Omental fat pad (tissue), 4 donors: ENCODE measurements around the gene TYMP. TPM values are rescaled to one million over a fixed set of nuclear protein-coding genes. Genes with fewer than 3 reads are reported as not detected.

Experiments used
- ATAC-seq: fragments of 150-250 bp; one replicate; pipeline ENCODE4 v1.9.1; 2016; ENCODE audit warnings: mild to moderate bottlenecking, moderate library complexity; ENCODE audit not compliant: low FRiP score
- DNase-seq: peaks from one replicate; pipeline ENCODE4 v3.0.0-alpha.2; 2019; ENCODE audit warnings: low spot score
- CTCF ChIP-seq, 3 donors: fragments of 450-650 bp; IDR thresholded peaks; one replicate each; pipeline ENCODE4 v1.5.1; 2016 to 2017; ENCODE audit warnings: antibody characterized with exemption in 3 of 3, mild to moderate bottlenecking in 3 of 3, moderate library complexity in 2 of 3
- total RNA-seq, 4 donors: library from RNA; depleted of rRNA; stranded (reverse); fragments of >200 nt; gene quantifications; one replicate each; pipeline ENCODE4 v1.1.0, GENCODE V29; 2016

The TYMP gene
- total RNA-seq, 4 donors from 2014 or later: 47.9 to 212 (median 144) TPM

GRCh38 chr22:50502628-50503474 lies 27.0 kb downstream of the TYMP start:
- no peak for DNase-seq
- no peak for ATAC-seq
- no peak for TF ChIP-seq CTCF (IDR thresholded peaks at IDR 0.05)

- TF ChIP-seq CTCF (IDR thresholded peaks at IDR 0.05): no peak
- ATAC-seq: no peak
- no peak for DNase-seq
These were observed 27.7 kb downstream of the TYMP start for GRCh38 chr22:50502096-50502495.

- no peak for DNase-seq
- no peak for TF ChIP-seq CTCF (IDR thresholded peaks at IDR 0.05)
- ATAC-seq: no peak
These were observed 29.4 kb downstream of the TYMP start for GRCh38 chr22:50500452-50500851.

GRCh38 chr22:50498322-50498890 lies 31.4 kb downstream of the TYMP start:
- DNase-seq (no peak), ATAC-seq (peak; percentile 74)
- no peak for TF ChIP-seq CTCF (IDR thresholded peaks at IDR 0.05)

GRCh38 chr22:50497093-50497492 lies 32.7 kb downstream of the TYMP start:
- no peak for DNase-seq
- TF ChIP-seq CTCF (IDR thresholded peaks at IDR 0.05): no peak
- no peak for ATAC-seq

- no peak for ATAC-seq
- DNase-seq: no peak
- TF ChIP-seq CTCF (IDR thresholded peaks at IDR 0.05): no peak
These were observed 39.1 kb downstream of the TYMP start for GRCh38 chr22:50490531-50491308.
